Mucosa of descending colon (tissue), 3 donors: Measurements from ENCODE around the gene PDGFC. TPM values are rescaled to one million over a fixed set of nuclear protein-coding genes. Genes with fewer than 3 reads are reported as not detected.

ENCODE experiments used
- ATAC-seq: fragments of 200-7000 bp; cut with Tn5 transposase; one replicate; pipeline ENCODE4 v1.9.1; 2020; ENCODE audit warnings: mild to moderate bottlenecking, moderate library complexity
- DNase-seq, 3 donors: peaks; one replicate each; pipeline ENCODE4 v3.0.0-alpha.2; 2020
- H3K36me3 ChIP-seq: fragments of 200-600 bp; one replicate; pipeline ENCODE4 v1.8.0; 2021; ENCODE audit warnings: low read depth, mild to moderate bottlenecking
- H3K4me1 ChIP-seq: fragments of 200-600 bp; one replicate; pipeline ENCODE4 v1.8.0; 2021; ENCODE audit warnings: low read depth, mild to moderate bottlenecking
- H3K4me3 ChIP-seq: fragments of 200-600 bp; one replicate; pipeline ENCODE4 v1.8.0; 2021; ENCODE audit warnings: mild to moderate bottlenecking
- H3K9me3 ChIP-seq: fragments of 200-600 bp; one replicate; pipeline ENCODE4 v1.8.0; 2021; ENCODE audit warnings: mild to moderate bottlenecking
- intact Hi-C, 2 donors: fragments of 100-400 bp; cut with DNase I in 1 of 2; cut with micrococcal nuclease in 1 of 2; formaldehyde crosslinking; loops; one replicate each; pipeline versions ENCODE4 v1.11.0 to v1.11.1; 2022; cut with DNase I, micrococcal nuclease
- total RNA-seq, 3 donors: library from RNA; stranded (reverse); fragmentation: NEBNext Ultra II Directional in 2 of 3; extraction: Animal tissue kit (Norgen Biotek cat#: 25700) in 2 of 3; gene quantifications; one replicate each; pipeline versions ENCODE4 v1.2.1 to v1.2.4, GENCODE V29; 2021 to 2023
- TF ChIP-seq, protein P1 (sequence below): fragments of 200-600 bp; IDR thresholded peaks from one replicate; pipeline ENCODE4 v1.8.0; 2022; ENCODE audit warnings: antibody characterized with exemption, mild to moderate bottlenecking
- donor health status: DM: no; HTN: no; CAD: no; lungs with moderate emphysema.
- donor health status: DM: no; HTN: no; CAD: no.
- donor health status: DM: no; HTN: yes; CAD: no.

Gene PDGFC
- total RNA-seq, 3 donors from 2014 or later = 3.9 to 27.9 (median 6.1) TPM

DNA sequence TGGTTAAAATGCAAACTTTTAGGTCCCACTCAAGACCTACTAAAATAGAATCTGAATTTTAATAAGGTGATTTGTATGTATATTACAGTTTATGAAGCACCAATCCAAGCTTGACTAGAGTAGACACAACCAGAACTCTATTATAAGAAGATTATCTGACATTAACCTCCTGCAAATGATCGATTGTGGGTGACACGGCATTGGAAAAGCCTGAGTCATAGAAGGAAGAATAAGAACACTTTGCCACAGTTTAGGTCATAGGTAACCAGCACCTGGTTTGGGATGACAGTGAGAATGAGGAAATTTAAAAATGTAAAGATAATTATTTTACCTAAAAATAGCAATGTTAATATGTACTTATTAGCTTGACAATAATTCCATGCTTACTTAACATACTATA lies 15.2 kb downstream of the PDGFC start:
- ATAC-seq = no peak
- Histone ChIP-seq H3K36me3 (no peaks in the 10 kb centered on the region), H3K9me3 (no peaks in the 10 kb centered on the region), H3K4me1 (peaks cover 7% of the 10 kb centered on the region), H3K4me3 (no peak overlapping the region)
- TF ChIP-seq, protein P1, sequence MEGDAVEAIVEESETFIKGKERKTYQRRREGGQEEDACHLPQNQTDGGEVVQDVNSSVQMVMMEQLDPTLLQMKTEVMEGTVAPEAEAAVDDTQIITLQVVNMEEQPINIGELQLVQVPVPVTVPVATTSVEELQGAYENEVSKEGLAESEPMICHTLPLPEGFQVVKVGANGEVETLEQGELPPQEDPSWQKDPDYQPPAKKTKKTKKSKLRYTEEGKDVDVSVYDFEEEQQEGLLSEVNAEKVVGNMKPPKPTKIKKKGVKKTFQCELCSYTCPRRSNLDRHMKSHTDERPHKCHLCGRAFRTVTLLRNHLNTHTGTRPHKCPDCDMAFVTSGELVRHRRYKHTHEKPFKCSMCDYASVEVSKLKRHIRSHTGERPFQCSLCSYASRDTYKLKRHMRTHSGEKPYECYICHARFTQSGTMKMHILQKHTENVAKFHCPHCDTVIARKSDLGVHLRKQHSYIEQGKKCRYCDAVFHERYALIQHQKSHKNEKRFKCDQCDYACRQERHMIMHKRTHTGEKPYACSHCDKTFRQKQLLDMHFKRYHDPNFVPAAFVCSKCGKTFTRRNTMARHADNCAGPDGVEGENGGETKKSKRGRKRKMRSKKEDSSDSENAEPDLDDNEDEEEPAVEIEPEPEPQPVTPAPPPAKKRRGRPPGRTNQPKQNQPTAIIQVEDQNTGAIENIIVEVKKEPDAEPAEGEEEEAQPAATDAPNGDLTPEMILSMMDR = no peak
- intact Hi-C loops = no loop called here
- no peak for DNase-seq

DNA sequence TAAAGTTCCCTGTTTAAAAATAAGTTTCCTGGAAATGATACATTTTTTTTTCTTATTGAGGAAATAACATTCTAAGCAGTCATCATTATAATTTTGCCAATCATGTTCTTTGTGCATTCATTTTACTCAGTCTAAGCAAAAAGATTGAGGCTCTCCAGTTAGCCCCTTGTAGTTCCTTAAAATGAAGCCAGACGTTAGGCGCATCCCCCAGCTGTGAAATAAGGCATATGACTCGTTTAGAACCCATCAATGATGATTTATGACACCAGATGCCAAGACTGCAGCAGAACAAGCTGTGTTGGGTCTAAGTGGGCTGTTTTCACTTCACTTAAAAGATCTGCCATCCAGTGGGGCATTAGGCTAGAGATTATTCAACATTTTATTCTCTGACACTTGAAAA lies 17.0 kb downstream of the PDGFC start:
- peak in 1 of 3 donors; percentile 18 for DNase-seq
- Histone ChIP-seq H3K36me3 (no peaks in the 10 kb centered on the region), H3K4me1 (peaks cover 7% of the 10 kb centered on the region), H3K4me3 (no peak overlapping the region), H3K9me3 (no peaks in the 10 kb centered on the region)
- TF ChIP-seq, protein P1 = no peak
- peak; percentile 30 for ATAC-seq
- intact Hi-C loops = no loop called here

DNA sequence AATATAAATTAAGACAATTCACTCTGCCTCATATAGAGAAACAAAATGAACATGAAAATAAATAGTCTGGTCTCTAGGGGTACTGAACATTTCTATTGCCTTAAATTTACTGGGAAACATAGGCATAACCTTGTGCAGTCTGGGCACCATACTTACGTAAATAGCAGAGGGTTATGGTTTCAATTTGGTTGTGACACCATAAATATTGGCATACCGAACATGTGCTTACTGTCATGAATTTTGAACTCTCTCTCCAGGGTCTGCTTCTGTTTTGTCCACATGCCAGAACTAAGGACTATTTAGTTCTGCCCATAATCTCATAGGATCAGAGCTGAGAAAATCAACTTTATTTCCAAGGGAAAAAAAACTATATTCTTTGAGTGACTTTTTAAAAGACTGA lies 17.6 kb downstream of the PDGFC start:
- DNase-seq (no peak), ATAC-seq (no peak)
- H3K9me3 ChIP-seq = no peaks in the 10 kb centered on the region
- peaks cover 7% of the 10 kb centered on the region for H3K4me1 ChIP-seq
- no peaks in the 10 kb centered on the region for H3K36me3 ChIP-seq
- TF ChIP-seq, protein P1 = no peak
- intact Hi-C loops = no loop called here
- H3K4me3 ChIP-seq = no peak overlapping the region

DNA sequence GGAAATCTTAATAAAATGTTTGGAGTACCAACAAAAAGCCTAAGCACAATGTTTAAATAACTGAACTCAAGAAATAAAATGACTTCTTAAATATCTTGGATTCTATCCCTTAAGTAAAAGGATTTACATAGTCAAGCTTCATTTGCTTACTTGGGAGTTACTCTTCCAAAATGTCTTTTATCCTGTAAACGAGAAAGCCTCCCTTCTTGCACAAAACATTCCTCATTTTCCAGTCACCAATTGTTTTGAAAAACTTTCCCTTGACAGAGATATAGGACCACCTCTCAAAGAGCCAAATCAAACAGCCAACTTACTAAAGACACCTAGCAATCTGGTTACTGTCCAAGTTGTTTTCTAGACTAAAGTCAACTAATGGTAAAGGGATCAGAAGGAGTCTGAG lies 18.6 kb downstream of the PDGFC start:
- intact Hi-C loops = no loop called here
- Histone ChIP-seq H3K36me3 (no peaks in the 10 kb centered on the region), H3K9me3 (no peaks in the 10 kb centered on the region), H3K4me1 (peaks cover 6% of the 10 kb centered on the region), H3K4me3 (no peak overlapping the region)
- DNase-seq (no peak), ATAC-seq (no peak)
- TF ChIP-seq, protein P1 = no peak

DNA sequence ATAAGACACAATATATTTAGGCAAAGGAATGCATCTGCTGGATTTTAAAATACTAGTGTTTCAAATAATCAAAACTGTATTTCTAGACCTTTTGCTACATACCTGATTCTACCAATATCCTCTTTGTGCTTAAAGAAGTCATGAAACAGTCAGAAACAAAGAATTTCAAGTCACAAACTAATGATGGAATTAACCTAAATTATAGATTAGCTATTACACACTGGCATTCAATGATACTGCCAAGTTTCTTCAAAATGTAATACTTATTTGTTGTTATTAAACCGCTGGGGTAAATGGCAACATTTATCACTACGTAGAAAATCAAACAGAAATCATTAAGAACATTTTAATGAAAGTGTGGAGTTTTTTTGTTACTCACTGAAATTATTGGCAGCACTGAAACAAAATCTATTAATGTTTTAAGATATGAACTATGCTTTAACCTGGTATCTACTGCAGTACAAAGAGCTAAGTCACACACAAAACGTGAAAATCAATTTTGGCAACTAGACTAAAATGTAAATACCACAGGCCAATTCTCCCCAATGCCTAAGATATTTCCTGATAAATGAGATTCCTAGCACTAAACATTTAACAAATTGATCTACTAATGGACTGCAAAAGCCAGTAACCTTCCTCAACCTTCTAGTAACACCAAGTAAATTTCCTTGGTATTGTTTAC lies 19.4 kb downstream of the PDGFC start:
- ATAC-seq (no peak), DNase-seq (no peak)
- Histone ChIP-seq H3K36me3 (no peaks in the 10 kb centered on the region), H3K4me3 (no peak overlapping the region), H3K9me3 (no peaks in the 10 kb centered on the region), H3K4me1 (no peaks in the 10 kb centered on the region)
- intact Hi-C loops = no loop called here
- TF ChIP-seq, protein P1 = no peak

DNA sequence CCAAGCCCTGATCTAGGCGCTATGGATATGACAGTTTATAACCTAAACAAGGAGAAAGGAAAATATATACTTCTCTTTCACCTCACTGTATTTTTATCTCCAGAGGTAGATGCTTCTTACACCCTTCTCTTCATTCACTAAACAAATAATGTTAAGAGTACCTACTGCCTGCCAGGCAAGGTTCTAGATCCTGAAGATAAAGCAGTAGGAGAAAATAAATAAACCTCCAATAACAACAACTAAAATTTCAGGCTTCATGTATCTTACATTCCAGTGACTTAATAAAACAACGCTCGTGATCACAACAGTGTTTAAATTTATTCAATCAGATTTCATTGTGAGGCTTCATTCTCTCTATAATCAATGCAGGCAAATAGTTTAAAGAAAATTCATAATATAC lies 20.7 kb downstream of the PDGFC start:
- DNase-seq (no peak), ATAC-seq (no peak)
- H3K4me1 ChIP-seq = no peaks in the 10 kb centered on the region
- TF ChIP-seq, protein P1 = no peak
- H3K36me3 ChIP-seq = no peaks in the 10 kb centered on the region
- intact Hi-C loops = no loop called here
- H3K9me3 ChIP-seq = no peaks in the 10 kb centered on the region
- no peak overlapping the region for H3K4me3 ChIP-seq
